ENCODE measurements around the gene STUM. TPM values are rescaled to one million over a fixed set of nuclear protein-coding genes. Genes with fewer than 3 reads are reported as not detected.

Gene STUM
- total and polyA plus RNA-seq, 2 experiments from 2014 or later: 0.23 to 1.3 TPM

DNA sequence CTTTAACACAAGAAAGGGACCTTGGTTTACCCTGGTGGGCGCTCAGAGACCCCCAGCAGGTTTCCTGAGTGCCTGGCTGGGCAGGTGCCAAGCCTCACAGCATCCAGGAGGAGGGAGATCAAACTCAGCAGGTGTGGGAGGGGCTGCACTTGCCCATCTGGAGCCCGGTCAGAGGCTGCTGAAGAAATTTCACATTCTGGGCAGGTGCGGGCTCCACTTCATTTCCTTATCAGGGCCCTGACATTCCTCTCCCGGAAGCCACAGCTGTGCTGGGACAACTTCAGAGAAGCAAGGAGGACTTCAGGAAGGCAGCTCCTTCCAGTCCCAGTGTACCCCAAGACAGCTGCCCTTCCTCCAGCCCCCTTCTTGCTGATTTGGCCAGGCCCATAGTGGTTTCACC, 107.6 kb downstream of the STUM start:
- Histone ChIP-seq H3F3A (replicated peaks; ENCODE audit: low read depth) (peaks cover 7% of the 10 kb centered on the region; the same call in 1 of the 2 replicates), H3K4me2 (peak overlapping the region; percentile 51), H3K9me2 (ENCODE audit: insufficient read depth) (no peaks in the 10 kb centered on the region), H3K4me3 (no peak overlapping the region), H3K4me1 (ENCODE audit: insufficient read depth) (peaks cover 40% of the 10 kb centered on the region), H2AFZ (no peak overlapping the region), H3K27me3 (ENCODE audit: insufficient read depth) (no peaks in the 10 kb centered on the region), H3K36me3 (ENCODE audit: insufficient read depth) (no peaks in the 10 kb centered on the region), H4K20me1 (replicated peaks; ENCODE audit: insufficient read depth) (no peaks in the 10 kb centered on the region), H3K27ac (ENCODE audit: low read depth) (peak overlapping the region; percentile 69), H3K79me2 (replicated peaks; ENCODE audit: insufficient read depth) (no peaks in the 10 kb centered on the region)
- no peak overlapping the region for H3K27ac Mint-ChIP-seq
- H3K27me3 Mint-ChIP-seq (ENCODE audit: insufficient read depth, low read depth, poor library complexity): peaks cover 27% of the 10 kb centered on the region
- H3K36me3 Mint-ChIP-seq (ENCODE audit: low read depth): no peaks in the 10 kb centered on the region
- H3K9me3 Mint-ChIP-seq: no peaks in the 10 kb centered on the region
- ATAC-seq: peak; percentile 6; the same call in 1 of the 3 replicates
- H3K4me3 Mint-ChIP-seq: no peak overlapping the region
- H3K4me1 Mint-ChIP-seq: peaks cover 71% of the 10 kb centered on the region
- DNase-seq (ENCODE audit: low spot score): peak; percentile 53
- TF ChIP-seq, protein P1, sequence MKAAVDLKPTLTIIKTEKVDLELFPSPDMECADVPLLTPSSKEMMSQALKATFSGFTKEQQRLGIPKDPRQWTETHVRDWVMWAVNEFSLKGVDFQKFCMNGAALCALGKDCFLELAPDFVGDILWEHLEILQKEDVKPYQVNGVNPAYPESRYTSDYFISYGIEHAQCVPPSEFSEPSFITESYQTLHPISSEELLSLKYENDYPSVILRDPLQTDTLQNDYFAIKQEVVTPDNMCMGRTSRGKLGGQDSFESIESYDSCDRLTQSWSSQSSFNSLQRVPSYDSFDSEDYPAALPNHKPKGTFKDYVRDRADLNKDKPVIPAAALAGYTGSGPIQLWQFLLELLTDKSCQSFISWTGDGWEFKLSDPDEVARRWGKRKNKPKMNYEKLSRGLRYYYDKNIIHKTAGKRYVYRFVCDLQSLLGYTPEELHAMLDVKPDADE (IDR thresholded peaks at IDR 0.05): no peak
- TF ChIP-seq ZNF331 (CRISPR knock-in tag; IDR thresholded peaks at IDR 0.05; ENCODE audit: low read depth) (no peak), CREB1 (CRISPR knock-in tag; IDR thresholded peaks at IDR 0.05; ENCODE audit: low read depth) (no peak), ZNF114 (CRISPR knock-in tag; IDR thresholded peaks at IDR 0.05) (no peak), NANOG (IDR thresholded peaks at IDR 0.05; ENCODE audit: borderline replicate concordance) (no peak), JUNB (IDR thresholded peaks at IDR 0.05; ENCODE audit: unreplicated experiment) (no peak), POLR2AphosphoS5 (IDR thresholded peaks at IDR 0.05; ENCODE audit: low read depth) (no peak), STAT1 (IDR thresholded peaks at IDR 0.05; ENCODE audit: unreplicated experiment) (no peak), EZH2phosphoT487 (IDR thresholded peaks at IDR 0.05; ENCODE audit: unreplicated experiment) (no peak), EZH2 (IDR thresholded peaks at IDR 0.05; ENCODE audit: low read depth, unreplicated experiment) (no peak)
- TF ChIP-seq, protein P2, sequence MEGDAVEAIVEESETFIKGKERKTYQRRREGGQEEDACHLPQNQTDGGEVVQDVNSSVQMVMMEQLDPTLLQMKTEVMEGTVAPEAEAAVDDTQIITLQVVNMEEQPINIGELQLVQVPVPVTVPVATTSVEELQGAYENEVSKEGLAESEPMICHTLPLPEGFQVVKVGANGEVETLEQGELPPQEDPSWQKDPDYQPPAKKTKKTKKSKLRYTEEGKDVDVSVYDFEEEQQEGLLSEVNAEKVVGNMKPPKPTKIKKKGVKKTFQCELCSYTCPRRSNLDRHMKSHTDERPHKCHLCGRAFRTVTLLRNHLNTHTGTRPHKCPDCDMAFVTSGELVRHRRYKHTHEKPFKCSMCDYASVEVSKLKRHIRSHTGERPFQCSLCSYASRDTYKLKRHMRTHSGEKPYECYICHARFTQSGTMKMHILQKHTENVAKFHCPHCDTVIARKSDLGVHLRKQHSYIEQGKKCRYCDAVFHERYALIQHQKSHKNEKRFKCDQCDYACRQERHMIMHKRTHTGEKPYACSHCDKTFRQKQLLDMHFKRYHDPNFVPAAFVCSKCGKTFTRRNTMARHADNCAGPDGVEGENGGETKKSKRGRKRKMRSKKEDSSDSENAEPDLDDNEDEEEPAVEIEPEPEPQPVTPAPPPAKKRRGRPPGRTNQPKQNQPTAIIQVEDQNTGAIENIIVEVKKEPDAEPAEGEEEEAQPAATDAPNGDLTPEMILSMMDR (conservative IDR thresholded peaks at IDR 0.05; ENCODE audit: low read depth in 2 of 2): no peak
- TF ChIP-seq, protein P3, sequence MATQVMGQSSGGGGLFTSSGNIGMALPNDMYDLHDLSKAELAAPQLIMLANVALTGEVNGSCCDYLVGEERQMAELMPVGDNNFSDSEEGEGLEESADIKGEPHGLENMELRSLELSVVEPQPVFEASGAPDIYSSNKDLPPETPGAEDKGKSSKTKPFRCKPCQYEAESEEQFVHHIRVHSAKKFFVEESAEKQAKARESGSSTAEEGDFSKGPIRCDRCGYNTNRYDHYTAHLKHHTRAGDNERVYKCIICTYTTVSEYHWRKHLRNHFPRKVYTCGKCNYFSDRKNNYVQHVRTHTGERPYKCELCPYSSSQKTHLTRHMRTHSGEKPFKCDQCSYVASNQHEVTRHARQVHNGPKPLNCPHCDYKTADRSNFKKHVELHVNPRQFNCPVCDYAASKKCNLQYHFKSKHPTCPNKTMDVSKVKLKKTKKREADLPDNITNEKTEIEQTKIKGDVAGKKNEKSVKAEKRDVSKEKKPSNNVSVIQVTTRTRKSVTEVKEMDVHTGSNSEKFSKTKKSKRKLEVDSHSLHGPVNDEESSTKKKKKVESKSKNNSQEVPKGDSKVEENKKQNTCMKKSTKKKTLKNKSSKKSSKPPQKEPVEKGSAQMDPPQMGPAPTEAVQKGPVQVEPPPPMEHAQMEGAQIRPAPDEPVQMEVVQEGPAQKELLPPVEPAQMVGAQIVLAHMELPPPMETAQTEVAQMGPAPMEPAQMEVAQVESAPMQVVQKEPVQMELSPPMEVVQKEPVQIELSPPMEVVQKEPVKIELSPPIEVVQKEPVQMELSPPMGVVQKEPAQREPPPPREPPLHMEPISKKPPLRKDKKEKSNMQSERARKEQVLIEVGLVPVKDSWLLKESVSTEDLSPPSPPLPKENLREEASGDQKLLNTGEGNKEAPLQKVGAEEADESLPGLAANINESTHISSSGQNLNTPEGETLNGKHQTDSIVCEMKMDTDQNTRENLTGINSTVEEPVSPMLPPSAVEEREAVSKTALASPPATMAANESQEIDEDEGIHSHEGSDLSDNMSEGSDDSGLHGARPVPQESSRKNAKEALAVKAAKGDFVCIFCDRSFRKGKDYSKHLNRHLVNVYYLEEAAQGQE (IDR thresholded peaks at IDR 0.05; ENCODE audit: unreplicated experiment): no peak
- TF ChIP-seq, protein P4, sequence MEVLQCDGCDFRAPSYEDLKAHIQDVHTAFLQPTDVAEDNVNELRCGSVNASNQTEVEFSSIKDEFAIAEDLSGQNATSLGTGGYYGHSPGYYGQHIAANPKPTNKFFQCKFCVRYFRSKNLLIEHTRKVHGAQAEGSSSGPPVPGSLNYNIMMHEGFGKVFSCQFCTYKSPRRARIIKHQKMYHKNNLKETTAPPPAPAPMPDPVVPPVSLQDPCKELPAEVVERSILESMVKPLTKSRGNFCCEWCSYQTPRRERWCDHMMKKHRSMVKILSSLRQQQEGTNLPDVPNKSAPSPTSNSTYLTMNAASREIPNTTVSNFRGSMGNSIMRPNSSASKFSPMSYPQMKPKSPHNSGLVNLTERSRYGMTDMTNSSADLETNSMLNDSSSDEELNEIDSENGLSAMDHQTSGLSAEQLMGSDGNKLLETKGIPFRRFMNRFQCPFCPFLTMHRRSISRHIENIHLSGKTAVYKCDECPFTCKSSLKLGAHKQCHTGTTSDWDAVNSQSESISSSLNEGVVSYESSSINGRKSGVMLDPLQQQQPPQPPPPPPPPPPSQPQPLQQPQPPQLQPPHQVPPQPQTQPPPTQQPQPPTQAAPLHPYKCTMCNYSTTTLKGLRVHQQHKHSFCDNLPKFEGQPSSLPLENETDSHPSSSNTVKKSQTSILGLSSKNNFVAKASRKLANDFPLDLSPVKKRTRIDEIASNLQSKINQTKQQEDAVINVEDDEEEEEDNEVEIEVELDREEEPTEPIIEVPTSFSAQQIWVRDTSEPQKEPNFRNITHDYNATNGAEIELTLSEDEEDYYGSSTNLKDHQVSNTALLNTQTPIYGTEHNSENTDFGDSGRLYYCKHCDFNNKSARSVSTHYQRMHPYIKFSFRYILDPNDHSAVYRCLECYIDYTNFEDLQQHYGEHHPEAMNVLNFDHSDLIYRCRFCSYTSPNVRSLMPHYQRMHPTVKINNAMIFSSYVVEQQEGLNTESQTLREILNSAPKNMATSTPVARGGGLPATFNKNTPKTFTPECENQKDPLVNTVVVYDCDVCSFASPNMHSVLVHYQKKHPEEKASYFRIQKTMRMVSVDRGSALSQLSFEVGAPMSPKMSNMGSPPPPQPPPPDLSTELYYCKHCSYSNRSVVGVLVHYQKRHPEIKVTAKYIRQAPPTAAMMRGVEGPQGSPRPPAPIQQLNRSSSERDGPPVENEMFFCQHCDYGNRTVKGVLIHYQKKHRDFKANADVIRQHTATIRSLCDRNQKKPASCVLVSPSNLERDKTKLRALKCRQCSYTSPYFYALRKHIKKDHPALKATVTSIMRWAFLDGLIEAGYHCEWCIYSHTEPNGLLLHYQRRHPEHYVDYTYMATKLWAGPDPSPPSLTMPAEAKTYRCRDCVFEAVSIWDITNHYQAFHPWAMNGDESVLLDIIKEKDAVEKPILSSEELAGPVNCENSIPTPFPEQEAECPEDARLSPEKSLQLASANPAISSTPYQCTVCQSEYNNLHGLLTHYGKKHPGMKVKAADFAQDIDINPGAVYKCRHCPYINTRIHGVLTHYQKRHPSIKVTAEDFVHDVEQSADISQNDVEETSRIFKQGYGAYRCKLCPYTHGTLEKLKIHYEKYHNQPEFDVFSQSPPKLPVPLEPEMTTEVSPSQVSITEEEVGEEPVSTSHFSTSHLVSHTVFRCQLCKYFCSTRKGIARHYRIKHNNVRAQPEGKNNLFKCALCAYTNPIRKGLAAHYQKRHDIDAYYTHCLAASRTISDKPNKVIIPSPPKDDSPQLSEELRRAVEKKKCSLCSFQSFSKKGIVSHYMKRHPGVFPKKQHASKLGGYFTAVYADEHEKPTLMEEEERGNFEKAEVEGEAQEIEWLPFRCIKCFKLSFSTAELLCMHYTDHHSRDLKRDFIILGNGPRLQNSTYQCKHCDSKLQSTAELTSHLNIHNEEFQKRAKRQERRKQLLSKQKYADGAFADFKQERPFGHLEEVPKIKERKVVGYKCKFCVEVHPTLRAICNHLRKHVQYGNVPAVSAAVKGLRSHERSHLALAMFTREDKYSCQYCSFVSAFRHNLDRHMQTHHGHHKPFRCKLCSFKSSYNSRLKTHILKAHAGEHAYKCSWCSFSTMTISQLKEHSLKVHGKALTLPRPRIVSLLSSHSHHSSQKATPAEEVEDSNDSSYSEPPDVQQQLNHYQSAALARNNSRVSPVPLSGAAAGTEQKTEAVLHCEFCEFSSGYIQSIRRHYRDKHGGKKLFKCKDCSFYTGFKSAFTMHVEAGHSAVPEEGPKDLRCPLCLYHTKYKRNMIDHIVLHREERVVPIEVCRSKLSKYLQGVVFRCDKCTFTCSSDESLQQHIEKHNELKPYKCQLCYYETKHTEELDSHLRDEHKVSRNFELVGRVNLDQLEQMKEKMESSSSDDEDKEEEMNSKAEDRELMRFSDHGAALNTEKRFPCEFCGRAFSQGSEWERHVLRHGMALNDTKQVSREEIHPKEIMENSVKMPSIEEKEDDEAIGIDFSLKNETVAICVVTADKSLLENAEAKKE (CRISPR knock-in tag; IDR thresholded peaks at IDR 0.05): no peak
